Stimulated activated effector memory CD8-positive, alpha-beta T cell treated with anti-CD3 and anti-CD28 coated beads, Interleukin-12 subunit alpha, Interleukin-12 subunit beta, amount 100 ng/mL, for 72 hours (primary cell): ENCODE measurements around the gene GDF2.

Experiments used
- ATAC-seq: fragments of 150-1000 bp; cut with Tn5 transposase; 2 replicates; pipeline ENCODE4 v1.10.0; 2021
- DNase-seq, 2 donors: peaks; one replicate each; pipeline ENCODE4 v3.0.0; 2021 to 2022; ENCODE audit warnings: low spot score in 2 of 2
- H3K27ac Mint-ChIP-seq: one replicate; pipeline ENCODE4 v1.8.0; 2022; ENCODE audit warnings: mild to moderate bottlenecking, mixed read lengths
- H3K36me3 Mint-ChIP-seq: one replicate; pipeline ENCODE4 v1.8.0; 2022; ENCODE audit warnings: mild to moderate bottlenecking, mixed read lengths
- H3K4me1 Mint-ChIP-seq: one replicate; pipeline ENCODE4 v1.8.0; 2022; ENCODE audit warnings: mixed read lengths
- H3K4me3 Mint-ChIP-seq: one replicate; pipeline ENCODE4 v1.8.0; 2022; ENCODE audit warnings: mild to moderate bottlenecking, mixed read lengths
- H3K9me3 Mint-ChIP-seq: one replicate; pipeline ENCODE4 v1.8.0; 2022; ENCODE audit warnings: mixed read lengths

GDF2 gene

GRCh38 chr10:47370878-47371277 is 48.6 kb downstream of the GDF2 start:
- Mint-ChIP-seq H3K4me3 (no peak overlapping the region), H3K36me3 (no peaks in the 10 kb centered on the region), H3K9me3 (no peaks in the 10 kb centered on the region), H3K4me1 (no peaks in the 10 kb centered on the region), H3K27ac (no peak overlapping the region)
- no peak for ATAC-seq
- no peak for DNase-seq

- ATAC-seq, result no peak
Measured at GRCh38 chr10:47371629-47372485, 49.6 kb downstream of the GDF2 start.

GRCh38 chr10:47372726-47373125 is 50.5 kb downstream of the GDF2 start:
- DNase-seq, result no peak
- no peak overlapping the region for H3K27ac Mint-ChIP-seq
- H3K9me3 Mint-ChIP-seq, result no peaks in the 10 kb centered on the region
- H3K4me1 Mint-ChIP-seq, result peaks cover 7% of the 10 kb centered on the region
- H3K4me3 Mint-ChIP-seq, result no peak overlapping the region
- no peaks in the 10 kb centered on the region for H3K36me3 Mint-ChIP-seq
- ATAC-seq, result no peak

More at GRCh38 chr10:47371629-47372485, 49.6 kb downstream of the GDF2 start:
- H3K36me3 Mint-ChIP-seq, result no peaks in the 10 kb centered on the region
- no peaks in the 10 kb centered on the region for H3K9me3 Mint-ChIP-seq
- DNase-seq, result no peak
- H3K27ac Mint-ChIP-seq, result no peak overlapping the region
- no peak overlapping the region for H3K4me3 Mint-ChIP-seq
- H3K4me1 Mint-ChIP-seq, result no peaks in the 10 kb centered on the region

GRCh38 chr10:47374611-47375536 is 52.6 kb downstream of the GDF2 start:
- Mint-ChIP-seq H3K4me1 (peaks cover 8% of the 10 kb centered on the region), H3K9me3 (no peaks in the 10 kb centered on the region), H3K36me3 (no peaks in the 10 kb centered on the region), H3K4me3 (no peak overlapping the region), H3K27ac (no peak overlapping the region)
- ATAC-seq (no peak), DNase-seq (no peak)

- DNase-seq, result no peak
- no peak for ATAC-seq
- H3K36me3 Mint-ChIP-seq, result no peaks in the 10 kb centered on the region
- H3K4me1 Mint-ChIP-seq, result peaks cover 8% of the 10 kb centered on the region
- H3K9me3 Mint-ChIP-seq, result no peaks in the 10 kb centered on the region
- no peak overlapping the region for H3K27ac Mint-ChIP-seq
- no peak overlapping the region for H3K4me3 Mint-ChIP-seq
Measured at GRCh38 chr10:47376522-47377220, 54.4 kb downstream of the GDF2 start.
